Gastroesophageal sphincter (tissue), 3 donors: ENCODE measurements around the gene ARL6IP4.

Source experiments
- CTCF ChIP-seq, 4 experiments: fragments of 200-600 bp in 2 of 4; fragments of 450-650 bp in 2 of 4; sonication (generic) in 1 of 4; IDR thresholded peaks; one replicate each; pipeline ENCODE4 v1.5.1; 2017 to 2019; ENCODE audit warnings: antibody characterized with exemption in 4 of 4, mild to moderate bottlenecking in 2 of 4, moderate library complexity in 2 of 4
- EP300 ChIP-seq: sonication (generic); formaldehyde crosslinking; IDR thresholded peaks from one replicate; pipeline ENCODE4 v1.6.1; 2017; ENCODE audit warnings: antibody characterized with exemption, mild to moderate bottlenecking
- POLR2A ChIP-seq, 2 donors: fragments of 450-650 bp; IDR thresholded peaks; one replicate each; pipeline ENCODE4 v1.6.1; 2017; ENCODE audit warnings: antibody characterized with exemption in 2 of 2, mild to moderate bottlenecking in 2 of 2, moderate library complexity in 1 of 2

GRCh38 chr12:122996188-122996601 is 15.7 kb downstream of the ARL6IP4 start:
- TF ChIP-seq CTCF (IDR thresholded peaks at IDR 0.05) (no peak), EP300 (no peak), POLR2A (IDR thresholded peaks at IDR 0.05) (no peak)
